IMR-90 (cell line): ENCODE results near the gene HSPA12A. TPM values are rescaled to one million over a fixed set of nuclear protein-coding genes. Genes with fewer than 3 reads are reported as not detected.

Experiments used
- ATAC-seq: fragments of 200-7000 bp; cut with Tn5 transposase; 2 replicates; pipeline ENCODE4 v1.9.1; 2020; ENCODE audit warnings: low read depth, mild to moderate bottlenecking, moderate library complexity
- BruUV-seq: library from RNA; stranded (reverse); fragments of 400-500 nt; replicated peaks from 2 replicates; lab custom pipeline; 2021; lab: Mats Ljungman, UMichigan
- CTCF ChIA-PET: fragments of 300-600 bp; formaldehyde crosslinking; extraction: SDS; loops from one replicate; lab custom pipeline; 2021; ENCODE audit warnings: antibody characterized with exemption; lab: Yijun Ruan, JAX
- POLR2A ChIA-PET: fragments of 300-600 bp; sonication (Branson Sonifier 250); formaldehyde crosslinking; loops from one replicate; lab custom pipeline; 2022; ENCODE audit warnings: antibody characterized with exemption; ENCODE audit not compliant: unreplicated experiment; lab: Charles Lee
- DNase-seq: peaks from one replicate; pipeline ENCODE4 v3.0.0; 2013
- H2AFZ ChIP-seq: replicated peaks from 2 replicates; pipeline ENCODE3; 2013; ENCODE audit warnings: low read length, mild to moderate bottlenecking; ENCODE audit not compliant: poor library complexity
- H2AK5ac ChIP-seq: 2 replicates; pipeline ENCODE4 v1.6.1; 2013; ENCODE audit warnings: low read depth, low read length, inconsistent platforms
- H2AK9ac ChIP-seq: replicated peaks from 2 replicates; pipeline ENCODE3; 2013; ENCODE audit warnings: mild to moderate bottlenecking, low read depth, low read length, moderate library complexity; ENCODE audit not compliant: poor library complexity
- H2BK120ac ChIP-seq: 2 replicates; pipeline ENCODE4 v1.6.1; 2013; ENCODE audit warnings: low read depth, low read length, inconsistent platforms
- H2BK15ac ChIP-seq: 3 replicates; pipeline ENCODE4 v1.6.1; 2013; ENCODE audit warnings: low read depth, low read length, inconsistent platforms
- H2BK20ac ChIP-seq: 2 replicates; pipeline ENCODE4 v1.6.1; 2013; ENCODE audit warnings: low read depth, mild to moderate bottlenecking, inconsistent platforms, low read length, moderate library complexity
- H2BK5ac ChIP-seq: 2 replicates; pipeline ENCODE4 v1.6.1; 2013; ENCODE audit warnings: mild to moderate bottlenecking, low read depth, low read length, inconsistent platforms; ENCODE audit not compliant: poor library complexity, severe bottlenecking
- H3K14ac ChIP-seq: replicated peaks from 2 replicates; pipeline ENCODE4 v1.6.1; 2013; ENCODE audit warnings: low read depth, low read length, inconsistent platforms
- H3K18ac ChIP-seq: 2 replicates; pipeline ENCODE4 v1.6.1; 2013; ENCODE audit warnings: low read depth, low read length, control low read depth
- H3K23ac ChIP-seq: 2 replicates; pipeline ENCODE4 v1.6.1; 2013; ENCODE audit warnings: low read depth, low read length, inconsistent platforms
- H3K27ac ChIP-seq: 2 replicates; pipeline ENCODE4 v1.5.1; 2013; ENCODE audit warnings: mild to moderate bottlenecking, control low read depth, low read length; ENCODE audit not compliant: insufficient read depth
- H3K27me3 ChIP-seq: 2 replicates; pipeline ENCODE4 v1.6.1; 2013; ENCODE audit warnings: low read length; ENCODE audit not compliant: control insufficient read depth, insufficient read depth
- H3K36me3 ChIP-seq: 2 replicates; pipeline ENCODE4 v1.6.1; 2013; ENCODE audit warnings: low read length, mixed read lengths; ENCODE audit not compliant: control insufficient read depth, insufficient read depth
- H3K4ac ChIP-seq: 2 replicates; pipeline ENCODE4 v1.6.1; 2013; ENCODE audit warnings: low read depth, low read length, inconsistent platforms
- H3K4me1 ChIP-seq: 2 replicates; pipeline ENCODE4 v1.6.1; 2013; ENCODE audit warnings: low read length, mixed read lengths; ENCODE audit not compliant: control insufficient read depth, insufficient read depth
- H3K4me2 ChIP-seq: 2 replicates; pipeline ENCODE4 v1.6.1; 2013; ENCODE audit warnings: low read depth, mild to moderate bottlenecking, control low read depth, low read length, moderate library complexity
- H3K4me3 ChIP-seq: 2 replicates; pipeline ENCODE4 v1.5.1; 2013; ENCODE audit warnings: low read depth, mild to moderate bottlenecking, control low read depth, low read length, moderate library complexity; ENCODE audit not compliant: insufficient read depth
- H3K56ac ChIP-seq: 2 replicates; pipeline ENCODE4 v1.6.1; 2013; ENCODE audit warnings: low read length, inconsistent platforms; ENCODE audit not compliant: insufficient read depth; ENCODE audit errors: extremely low read depth
- H3K79me1 ChIP-seq, 2 experiments: 2 replicates each; pipeline ENCODE4 v1.6.1; 2013; ENCODE audit warnings: low read length in 2 of 2, inconsistent platforms in 1 of 2, low read depth in 1 of 2
- H3K9ac ChIP-seq: 2 replicates; pipeline ENCODE4 v1.6.1; 2013; ENCODE audit warnings: low read depth, low read length, control low read depth
- H3K9me1 ChIP-seq: 2 replicates; pipeline ENCODE4 v1.6.1; 2013; ENCODE audit warnings: low read length, inconsistent platforms; ENCODE audit not compliant: insufficient read depth
- H3K9me3 ChIP-seq: 2 replicates; pipeline ENCODE4 v1.6.1; 2013; ENCODE audit warnings: low read length; ENCODE audit not compliant: control insufficient read depth, insufficient read depth
- H4K20me1 ChIP-seq: 2 replicates; pipeline ENCODE4 v1.6.1; 2013; ENCODE audit warnings: low read length, inconsistent platforms; ENCODE audit not compliant: insufficient read depth
- H4K5ac ChIP-seq: 2 replicates; pipeline ENCODE4 v1.6.1; 2013; ENCODE audit warnings: mild to moderate bottlenecking, low read depth, low read length, control low read depth
- H4K8ac ChIP-seq, 2 experiments: 2 replicates each; pipeline ENCODE4 v1.6.1; 2013; ENCODE audit warnings: low read depth in 2 of 2, low read length in 2 of 2, control low read depth in 1 of 2, inconsistent platforms in 1 of 2
- H4K91ac ChIP-seq: 2 replicates; pipeline ENCODE4 v1.6.1; 2013; ENCODE audit warnings: low read depth, low read length, inconsistent platforms; ENCODE audit not compliant: insufficient read depth
- CEBPB ChIP-seq: IDR thresholded peaks from 2 replicates; pipeline ENCODE4 v1.6.1; 2012; ENCODE audit warnings: low read depth, low read length, improper control_type of control experiment
- CHD1 ChIP-seq: IDR thresholded peaks from 2 replicates; pipeline ENCODE4 v1.6.1; 2012; ENCODE audit warnings: low read depth, low read length, improper control_type of control experiment
- ELK1 ChIP-seq: fragments of 150-350 bp; IDR thresholded peaks from 2 replicates; pipeline ENCODE4 v1.6.1; 2016; ENCODE audit warnings: low read depth, mild to moderate bottlenecking, low read length, moderate library complexity, borderline replicate concordance
- FOS ChIP-seq: fragments of 150-350 bp; IDR thresholded peaks from 2 replicates; pipeline ENCODE4 v1.6.1; 2016; ENCODE audit warnings: low read depth, low read length
- MAZ ChIP-seq: IDR thresholded peaks from 2 replicates; pipeline ENCODE4 v1.6.1; 2012; ENCODE audit warnings: low read depth, mild to moderate bottlenecking, low read length, improper control_type of control experiment, moderate library complexity, borderline replicate concordance
- MXI1 ChIP-seq: IDR thresholded peaks from 2 replicates; pipeline ENCODE4 v1.6.1; 2012; ENCODE audit warnings: low read depth, mild to moderate bottlenecking, low read length, moderate library complexity, borderline replicate concordance
- NFE2L2 ChIP-seq: fragments of 150-350 bp; IDR thresholded peaks from 2 replicates; pipeline ENCODE4 v1.6.1; 2016; ENCODE audit warnings: low read depth, mild to moderate bottlenecking, low read length
- RAD21 ChIP-seq: IDR thresholded peaks from 2 replicates; pipeline ENCODE4 v1.6.1; 2012; ENCODE audit warnings: low read length, improper control_type of control experiment
- RFX5 ChIP-seq: IDR thresholded peaks from 2 replicates; pipeline ENCODE4 v1.8.0; 2012; ENCODE audit warnings: low read depth, mild to moderate bottlenecking, low read length, moderate library complexity
- SMC3 ChIP-seq: fragments of 150-350 bp; IDR thresholded peaks from 2 replicates; pipeline ENCODE4 v1.6.1; 2016; ENCODE audit warnings: low read depth, mild to moderate bottlenecking, antibody characterized with exemption, low read length, moderate library complexity
- USF2 ChIP-seq: fragments of 150-350 bp; IDR thresholded peaks from 2 replicates; pipeline ENCODE4 v1.6.1; 2017; ENCODE audit warnings: mild to moderate bottlenecking, antibody characterized with exemption, low read length, low read depth
- WGBS, 2 experiments: methylation state at CpG; one replicate each; pipeline versions ENCODE4 v1.1.5 to v1.1.7; 2013; ENCODE audit warnings: missing lambda C conversion rate in 2 of 2; ENCODE audit not compliant: insufficient read length in 1 of 2; ENCODE audit errors: extremely low coverage in 2 of 2; 5-methylcytosine and 5-hydroxymethylcytosine counted together
- dilution Hi-C: fragments of 300-500 bp; cut with HindIII; formaldehyde crosslinking; loops from one replicate; pipeline ENCODE4 v1.14.3; 2018; ENCODE audit warnings: low sequenced_read_pairs; ENCODE audit not compliant: unreplicated experiment
- in situ Hi-C: fragments of 300-500 bp; cut with MboI; formaldehyde crosslinking; loops from 3 replicates; pipeline ENCODE4 v1.14.3; 2019; ENCODE audit warnings: low sequenced_read_pairs, inconsistent platforms, mixed read lengths
- intact Hi-C: fragments of 100-400 bp; cut with micrococcal nuclease; formaldehyde crosslinking; loops from 2 replicates; pipeline ENCODE4 v1.10.0; 2022
- polyA plus RNA-seq, 3 experiments: library from polyadenylated mRNA; depleted of rRNA; stranded (reverse); fragments of >200 nt; gene quantifications; 2 replicates each; pipeline ENCODE4 v1.2.3, GENCODE V29; 2012; ENCODE audit warnings: low replicate concordance in 1 of 3
- total RNA-seq: library from RNA; depleted of rRNA; stranded (reverse); fragments of >200 nt; gene quantifications from 2 replicates; pipeline ENCODE4 v1.2.3, GENCODE V29; 2012
- TF ChIP-seq, protein P1 (sequence below): conservative IDR thresholded peaks from 2 replicates; pipeline ENCODE4 v1.5.1; 2012; ENCODE audit warnings: mild to moderate bottlenecking, low read depth, low read length, improper control_type of control experiment

Gene HSPA12A
- total and polyA plus RNA-seq, 2 of the 4 experiments (the other 2 are of a cell fraction): 16.1 to 16.7 TPM

DNA sequence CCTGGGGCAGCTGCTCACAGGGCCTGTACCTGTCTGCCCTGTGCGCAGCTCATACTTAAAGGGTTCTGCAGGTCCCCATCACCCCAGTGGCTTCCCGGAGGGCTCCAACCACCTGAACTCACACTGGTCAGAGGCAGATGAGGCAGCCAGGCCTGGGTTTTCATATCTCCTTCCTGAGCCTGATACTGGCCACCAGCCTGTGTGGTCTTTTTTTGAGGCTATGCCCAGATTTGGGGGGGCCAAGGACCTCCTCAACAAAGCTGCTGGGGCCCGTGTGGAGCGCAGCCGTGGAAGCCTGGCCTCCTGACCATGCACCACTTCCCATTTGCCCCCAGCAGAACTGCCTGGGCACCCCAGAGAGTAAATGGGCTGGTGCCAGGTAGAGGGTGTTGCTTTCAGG is 95.9 kb downstream of the HSPA12A start:
- Histone ChIP-seq H3K18ac (no peak overlapping the region), H3K4me1 (no peaks in the 10 kb centered on the region), H3K36me3 (no peaks in the 10 kb centered on the region), H3K9me3 (no peaks in the 10 kb centered on the region), H3K4me3 (no peak overlapping the region), H2BK120ac (no peak overlapping the region), H2BK20ac (no peak overlapping the region), H3K27ac (no peak overlapping the region), H3K4me2 (no peak overlapping the region), H3K23ac (no peak overlapping the region), H2AFZ (no peak overlapping the region), H4K20me1 (no peaks in the 10 kb centered on the region), H2BK15ac (no peak overlapping the region), H3K14ac (no peak overlapping the region), H3K56ac (no peak overlapping the region), H3K4ac (no peak overlapping the region), H3K9ac (no peak overlapping the region), H4K8ac (no peak overlapping the region), H2BK5ac (no peak overlapping the region), H3K27me3 (no peaks in the 10 kb centered on the region), H4K91ac (no peak overlapping the region), H3K79me1 (no peaks in the 10 kb centered on the region), H3K9me1 (no peaks in the 10 kb centered on the region), H2AK5ac (no peak overlapping the region), H4K5ac (no peak overlapping the region), H2AK9ac (no peak overlapping the region)
- ATAC-seq (no peak), DNase-seq (no peak)
- BruUV-seq: no TSS peak
- intact Hi-C loops (no loop called here), dilution Hi-C loops (no loop called here), in situ Hi-C loops (no loop called here)
- POLR2A ChIA-PET: no interaction called here
- TF ChIP-seq RFX5: no peak
- TF ChIP-seq, protein P1, sequence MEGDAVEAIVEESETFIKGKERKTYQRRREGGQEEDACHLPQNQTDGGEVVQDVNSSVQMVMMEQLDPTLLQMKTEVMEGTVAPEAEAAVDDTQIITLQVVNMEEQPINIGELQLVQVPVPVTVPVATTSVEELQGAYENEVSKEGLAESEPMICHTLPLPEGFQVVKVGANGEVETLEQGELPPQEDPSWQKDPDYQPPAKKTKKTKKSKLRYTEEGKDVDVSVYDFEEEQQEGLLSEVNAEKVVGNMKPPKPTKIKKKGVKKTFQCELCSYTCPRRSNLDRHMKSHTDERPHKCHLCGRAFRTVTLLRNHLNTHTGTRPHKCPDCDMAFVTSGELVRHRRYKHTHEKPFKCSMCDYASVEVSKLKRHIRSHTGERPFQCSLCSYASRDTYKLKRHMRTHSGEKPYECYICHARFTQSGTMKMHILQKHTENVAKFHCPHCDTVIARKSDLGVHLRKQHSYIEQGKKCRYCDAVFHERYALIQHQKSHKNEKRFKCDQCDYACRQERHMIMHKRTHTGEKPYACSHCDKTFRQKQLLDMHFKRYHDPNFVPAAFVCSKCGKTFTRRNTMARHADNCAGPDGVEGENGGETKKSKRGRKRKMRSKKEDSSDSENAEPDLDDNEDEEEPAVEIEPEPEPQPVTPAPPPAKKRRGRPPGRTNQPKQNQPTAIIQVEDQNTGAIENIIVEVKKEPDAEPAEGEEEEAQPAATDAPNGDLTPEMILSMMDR: no peak
- TF ChIP-seq USF2: no peak
- TF ChIP-seq MXI1: no peak
- TF ChIP-seq CHD1: no peak
- TF ChIP-seq FOS: no peak
- no peak for TF ChIP-seq MAZ
- no peak for TF ChIP-seq NFE2L2
- TF ChIP-seq RAD21: no peak
- no peak for TF ChIP-seq ELK1
- no peak for TF ChIP-seq CEBPB
- no peak for TF ChIP-seq SMC3
- CTCF ChIA-PET: interaction anchor here (0.7 to 1.5 kb wide), 2 partner anchors 9 to 529 kb away, joined by 3 read pairs; no protein-coding TSS in a partner anchor
- 86% methylated on average over 1 of the region's 5 CpGs; no CpG with 5 or more reads in 1 of the 2 experiments for WGBS, 2 experiments
